Heart right ventricle (tissue), 16 donors: ENCODE measurements around the gene SPRYD4. TPM values are rescaled to one million over a fixed set of nuclear protein-coding genes. Genes with fewer than 3 reads are reported as not detected.

Source experiments
- ATAC-seq, 8 donors: fragments of 200-7000 bp; cut with Tn5 transposase; one replicate each; pipeline ENCODE4 v1.9.1; 2020; ENCODE audit warnings: mild to moderate bottlenecking in 8 of 8, moderate library complexity in 8 of 8, moderate number of reproducible peaks in 1 of 8
- DNase-seq, 2 donors: peaks; one replicate each; pipeline ENCODE4 v3.0.0-alpha.2; 2020
- H3K27ac ChIP-seq, 10 donors: fragments of 200-600 bp; sonication (generic) in 2 of 10; one replicate each; pipeline versions ENCODE4 v1.5.0 to v1.8.0; 2020 to 2022; ENCODE audit warnings: mild to moderate bottlenecking in 3 of 10
- H3K27me3 ChIP-seq, 7 donors: fragments of 200-600 bp; one replicate each; pipeline ENCODE4 v1.8.0; 2021 to 2022; ENCODE audit warnings: mild to moderate bottlenecking in 2 of 7
- H3K36me3 ChIP-seq, 9 donors: fragments of 200-600 bp; sonication (generic) in 1 of 9; one replicate each; pipeline versions ENCODE4 v1.5.0 to v1.8.0; 2020 to 2022; ENCODE audit warnings: mild to moderate bottlenecking in 2 of 9
- H3K4me1 ChIP-seq, 9 donors: fragments of 200-600 bp; sonication (generic) in 1 of 9; one replicate each; pipeline versions ENCODE4 v1.5.0 to v1.8.0; 2020 to 2022; ENCODE audit warnings: mild to moderate bottlenecking in 4 of 9
- H3K4me3 ChIP-seq, 10 donors: fragments of 200-600 bp; sonication (generic) in 2 of 10; one replicate each; pipeline versions ENCODE4 v1.5.0 to v1.8.0; 2020 to 2022; ENCODE audit warnings: mild to moderate bottlenecking in 7 of 10, moderate library complexity in 2 of 10
- H3K9me3 ChIP-seq, 11 donors: fragments of 200-600 bp in 10 of 11; sonication (generic) in 2 of 11; one replicate each; pipeline versions ENCODE4 v1.5.0 to v1.8.0; 2013 to 2022; ENCODE audit warnings: mild to moderate bottlenecking in 2 of 11, control low read depth in 1 of 11, moderate library complexity in 1 of 11
- CTCF ChIP-seq, 9 donors: fragments of 200-600 bp; sonication (generic) in 2 of 9; IDR thresholded peaks; one replicate each; pipeline versions ENCODE4 v1.5.0 to v1.8.0; 2021 to 2022; ENCODE audit warnings: antibody characterized with exemption in 9 of 9, mild to moderate bottlenecking in 5 of 9, moderate library complexity in 1 of 9
- WGBS, 2 donors: extraction: QIAGEN DNeasy Blood & Tissue Kit; methylation state at CpG; one replicate each; pipeline ENCODE4 v1.1.7; 2013; ENCODE audit warnings: inconsistent platforms in 1 of 2; 5-methylcytosine and 5-hydroxymethylcytosine counted together
- intact Hi-C, 10 donors: fragments of 100-400 bp; cut with DNase I; formaldehyde crosslinking; loops; one replicate each; pipeline versions ENCODE4 v1.11.1 to v1.14.2; 2022
- polyA plus RNA-seq, 2 donors: library from polyadenylated mRNA; stranded (reverse); fragments of 200-250 nt; gene quantifications; one replicate each; pipeline ENCODE4 v1.2.3, GENCODE V29; 2013
- total RNA-seq, 10 donors: library from RNA; stranded (reverse); fragmentation: NEBNext Ultra II Directional in 3 of 10; extraction: Animal tissue kit (Norgen Biotek cat#: 25700) in 3 of 10; gene quantifications; one replicate each; pipeline versions ENCODE4 v1.2.1 to v1.2.4, GENCODE V29; 2021 to 2023
- donor health status: Arrhythmogenic right ventricular cardiomyopathy.
- donor health status: ischemic (EF 13 %, LVEDD 7.1; RV severe dilation, severe dysfunction).
- donor health status: healthy with polysubstance abuse.
- donor health status: DM: no; HTN: yes; CAD: no.
- donor health status: DM: no; HTN: no; CAD: no.
- donor health status: ischemic (EF 25% LVEDD 6.9; RV normal size, moderate dysfunction).
- donor health status: ischemic (EF 25% LVEDD 5.7; RV mildly dilated, moderate dysfunction).
- donor health status: healthy.
- donor health status: DM: yes; HTN: yes; CAD: no.
- donor health status: Ischemic cardiomyopathy.
- donor health status: ischemic (EF 35%, LVEDD 5.7; RV mildly dilated, moderate dysfunction).
- donor health status: nonischemic (EF 11% LVEDD 7.7; RV severe dilation, severe dysfunction).
- donor health status: DM: yes; HTN: yes; CAD: no.
- donor health status: PGD.
- donor health status: ischemic (EF 29% LVEDD 5.4; RV normal size, mild dysfunction).
- donor health status: nonischemic (EF 23%, LVEDD 6.1; RV moderate dilation, normal function).

Gene SPRYD4
- total and polyA plus RNA-seq, 12 donors, result 1.9 to 5.0 (median 4.1) TPM

- WGBS, 2 donors, result 33 to 43% methylated on average over 8 of the region's 8 CpGs
- intact Hi-C loops, result loop anchor here in 5 of 10 donors (2.0 to 5.0 kb wide), 4 partner anchors 44 to 111 kb away; partner anchors contain the start of gene BAZ2A (in 2 of the 5)
- peaks cover 7 to 67% (median 49%) of the 10 kb centered on the region in 9 donors for H3K4me1 ChIP-seq
Observed at GRCh38 chr12:56521209-56521589, 52.8 kb downstream of the SPRYD4 start.

GRCh38 chr12:56521590-56522371 lies 53.4 kb downstream of the SPRYD4 start, which contains the start of gene RBMS2:
TSS of gene RBMS2 (plus strand) at chr12:56521820. CDS start at chr12:56522024, 204 bp downstream.
- Histone ChIP-seq H3K27ac (peak within 1 kb of the TSS; percentile 83 to 97 (median 91)), H3K4me1 (peaks cover 7 to 71% (median 53%) of the 10 kb centered on the region in 9 donors), H3K9me3 (no peaks in the 10 kb centered on the region), H3K36me3 (no peaks in the 10 kb centered on the region), H3K27me3 (no peaks in the 10 kb centered on the region), H3K4me3 (peak within 1 kb of the TSS; percentile 45 to 74 (median 64))
- ATAC-seq (peak; percentile 91 to 97 (median 94)), DNase-seq (peak; percentile 68 to 91)
- no peak for TF ChIP-seq CTCF (IDR thresholded peaks at IDR 0.05)
- intact Hi-C loops, result loop anchor here in 5 of 10 donors (2.0 to 5.0 kb wide), 5 partner anchors 43 to 115 kb away; partner anchors contain the start of gene BAZ2A (in 2 of the 5)
- 0 to 2% methylated on average over 15 of the region's 15 CpGs for WGBS, 2 donors

More at GRCh38 chr12:56521209-56521589, 52.8 kb downstream of the SPRYD4 start:
- peak overlapping the region; percentile 83 to 97 (median 90) for H3K27ac ChIP-seq
- H3K36me3 ChIP-seq, result no peaks in the 10 kb centered on the region
- ATAC-seq (peak in 7 of 8 donors; percentile 11 to 50 (median 27)), DNase-seq (peak; percentile 15 to 19)
- H3K27me3 ChIP-seq, result no peaks in the 10 kb centered on the region
- H3K9me3 ChIP-seq, result no peaks in the 10 kb centered on the region
- TF ChIP-seq CTCF (IDR thresholded peaks at IDR 0.05), result no peak
- H3K4me3 ChIP-seq, result peak overlapping the region in 9 of 10 donors; percentile 45 to 74 (median 63)

DNA sequence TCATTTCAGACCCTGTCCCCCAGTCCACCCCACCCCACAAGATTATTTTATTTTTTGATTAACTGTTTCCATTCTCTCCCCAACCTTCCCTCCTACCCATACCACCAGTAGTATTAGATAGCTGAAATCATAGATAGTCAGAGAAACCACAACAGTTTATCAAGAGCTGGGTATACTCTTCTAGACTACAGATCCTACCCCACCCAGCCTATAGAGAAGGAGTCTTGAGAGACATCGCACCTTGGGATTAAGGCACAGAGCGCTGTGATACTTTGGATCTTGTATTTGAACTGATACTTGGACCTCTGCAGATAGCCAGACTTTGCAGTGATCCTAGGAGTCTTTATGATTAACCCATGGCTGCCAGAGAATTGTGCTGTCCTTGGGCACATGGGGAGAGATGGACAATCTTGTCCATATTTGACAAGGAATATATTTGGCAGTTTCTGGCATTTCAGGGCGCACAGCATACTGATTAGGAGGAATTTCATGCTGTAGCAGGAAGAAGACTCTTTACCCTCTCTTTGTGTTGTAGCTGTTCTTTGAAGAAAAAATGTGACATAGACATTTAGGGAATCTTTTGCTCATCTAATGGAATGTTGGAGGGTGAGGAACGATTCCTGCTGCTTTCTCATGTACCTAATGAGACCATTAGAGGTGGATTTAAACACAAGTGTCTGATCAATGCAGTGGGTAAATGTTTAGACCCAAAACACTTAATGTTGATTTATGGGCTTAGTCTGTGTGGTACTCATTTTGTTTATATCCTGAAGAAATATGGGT lies 54.2 kb downstream of the SPRYD4 start:
- no peak for TF ChIP-seq CTCF (IDR thresholded peaks at IDR 0.05)
- ATAC-seq, result peak in 3 of 8 donors; percentile 1 to 9 (median 4)
- intact Hi-C loops, result loop anchor here in 4 of 10 donors (2.0 to 5.0 kb wide), 3 partner anchors 105 to 114 kb away; partner anchors contain the start of gene BAZ2A (in 2 of the 4)

DNA sequence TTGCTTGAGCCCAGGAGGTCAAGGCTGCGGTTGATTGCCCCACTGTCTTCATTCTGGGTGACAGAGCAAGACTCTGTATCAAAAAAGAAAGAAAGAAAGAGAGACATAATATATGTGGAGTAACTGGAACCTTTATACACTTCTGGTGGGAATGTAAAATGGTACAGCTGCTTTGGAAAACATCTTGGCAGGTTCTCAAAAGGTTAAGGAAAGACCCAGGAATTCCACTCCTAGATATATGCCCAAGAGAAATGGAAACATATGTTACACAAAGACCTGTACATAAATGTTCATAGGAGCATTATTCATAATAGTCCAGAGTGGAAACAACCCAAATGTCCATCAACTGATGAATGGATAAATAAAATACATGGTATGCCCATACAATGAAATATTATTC lies 60.5 kb downstream of the SPRYD4 start:
- no peaks in the 10 kb centered on the region for H3K27me3 ChIP-seq
- TF ChIP-seq CTCF (IDR thresholded peaks at IDR 0.05), result no peak
- peaks cover 0 to 82% (median 42%) of the 10 kb centered on the region in 9 donors for H3K4me1 ChIP-seq
- intact Hi-C loops, result no loop called here
- no peak overlapping the region for H3K27ac ChIP-seq
- no peaks in the 10 kb centered on the region for H3K9me3 ChIP-seq
- H3K4me3 ChIP-seq, result no peak overlapping the region
- WGBS, 2 donors, result 89% methylated on average over 1 of the region's 1 CpG
- peaks cover 0 to 11% (median 0%) of the 10 kb centered on the region in 9 donors for H3K36me3 ChIP-seq
- DNase-seq (no peak), ATAC-seq (no peak)

More for the DNA sequence above, 54.2 kb downstream of the SPRYD4 start:
- DNase-seq, result no peak
- H3K9me3 ChIP-seq, result no peaks in the 10 kb centered on the region
- H3K36me3 ChIP-seq, result no peaks in the 10 kb centered on the region
- H3K4me3 ChIP-seq, result peak overlapping the region; percentile 45 to 74 (median 64)
- peaks cover 7 to 80% (median 61%) of the 10 kb centered on the region in 9 donors for H3K4me1 ChIP-seq
- WGBS, 2 donors, result 13 to 16% methylated on average over 4 of the region's 4 CpGs
- peak overlapping the region; percentile 83 to 97 (median 91) for H3K27ac ChIP-seq
- no peaks in the 10 kb centered on the region for H3K27me3 ChIP-seq
